SK-N-SH (cell line): Measurements from ENCODE around the gene EPHB4. TPM values are rescaled to one million over a fixed set of nuclear protein-coding genes. Genes with fewer than 3 reads are reported as not detected.

Experiments used
- CTCF ChIA-PET: fragments of 300-600, 350-600 bp; formaldehyde crosslinking; extraction: SDS; loops from one replicate; lab custom pipeline; 2021; lab: Yijun Ruan, JAX
- POLR2A ChIA-PET: fragments of 350-600 bp; sonication (Branson Sonifier 250); formaldehyde crosslinking; extraction: SDS; loops from one replicate; lab custom pipeline; 2020; ENCODE audit warnings: antibody characterized with exemption, inconsistent platforms; lab: Yijun Ruan, JAX
- DNase-seq: peaks from one replicate; pipeline ENCODE4 v3.0.0; 2012
- H2AFZ ChIP-seq: fragments of 200-600 bp; sonication (generic); 2 replicates; pipeline ENCODE4 v1.8.1; 2016; ENCODE audit warnings: antibody characterized with exemption, mild to moderate bottlenecking, low read depth
- H3F3A ChIP-seq: fragments of 200-600 bp; sonication (generic); replicated peaks from 2 replicates; pipeline ENCODE3; 2016; ENCODE audit warnings: antibody characterized with exemption, mild to moderate bottlenecking; ENCODE audit not compliant: insufficient read depth
- H3K27ac ChIP-seq, 2 experiments: fragments of 200-500 bp in 1 of 2; fragments of 200-600 bp in 1 of 2; sonication (Bioruptor generic) in 1 of 2; sonication (generic), shearing (Covaris generic) in 1 of 2; 2 replicates each; pipeline versions ENCODE4 v1.5.1 to v1.6.1; 2014 to 2016; ENCODE audit warnings: low read depth in 2 of 2, inconsistent platforms in 1 of 2, low read length in 1 of 2, mild to moderate bottlenecking in 1 of 2, mixed read lengths in 1 of 2
- H3K27me3 ChIP-seq: fragments of 200-600 bp; sonication (generic), shearing (Covaris generic); 2 replicates; pipeline ENCODE4 v1.6.1; 2016; ENCODE audit warnings: mixed run types; ENCODE audit not compliant: insufficient read depth
- H3K36me3 ChIP-seq, 2 experiments: fragments of 200-500 bp in 1 of 2; fragments of 200-600 bp in 1 of 2; sonication (Bioruptor generic) in 1 of 2; sonication (generic) in 1 of 2; replicated peaks in 1 of 2; 2 replicates each; pipeline versions ENCODE3 to v1.5.1; 2014 to 2016; ENCODE audit warnings: low read length in 1 of 2, mild to moderate bottlenecking in 1 of 2; ENCODE audit not compliant: insufficient read depth in 2 of 2, control insufficient read depth in 1 of 2
- H3K4me1 ChIP-seq, 2 experiments: fragments of 200-500 bp in 1 of 2; fragments of 200-600 bp in 1 of 2; sonication (Bioruptor generic) in 1 of 2; sonication (generic), shearing (Covaris generic) in 1 of 2; 2 replicates each; pipeline versions ENCODE4 v1.5.1 to v1.6.1; 2014 to 2016; ENCODE audit warnings: low read depth in 1 of 2, low read length in 1 of 2, mixed run types in 1 of 2; ENCODE audit not compliant: insufficient read depth in 2 of 2, control insufficient read depth in 1 of 2
- H3K4me2 ChIP-seq: fragments of 200-600 bp; sonication (generic), shearing (Covaris generic); 2 replicates; pipeline ENCODE4 v1.6.1; 2017; ENCODE audit warnings: mixed run types
- H3K4me3 ChIP-seq, 2 experiments: fragments of 200-500 bp in 1 of 2; fragments of 200-600 bp in 1 of 2; sonication (Bioruptor generic) in 1 of 2; sonication (generic), shearing (Covaris generic) in 1 of 2; 2 replicates each; pipeline versions ENCODE4 v1.5.1 to v1.8.1; 2014 to 2016; ENCODE audit warnings: low read depth in 2 of 2, inconsistent platforms in 1 of 2, low read length in 1 of 2, mild to moderate bottlenecking in 1 of 2, mixed read lengths in 1 of 2, moderate library complexity in 1 of 2
- H3K79me2 ChIP-seq: fragments of 200-600 bp; sonication (generic); 2 replicates; pipeline ENCODE4 v1.8.1; 2017; ENCODE audit warnings: mild to moderate bottlenecking; ENCODE audit not compliant: insufficient read depth
- H3K9ac ChIP-seq: fragments of 200-600 bp; sonication (generic); 2 replicates; pipeline ENCODE4 v1.6.1; 2017; ENCODE audit warnings: mixed run types
- H3K9me2 ChIP-seq: fragments of 200-600 bp; sonication (generic); 2 replicates; pipeline ENCODE4 v1.6.1; 2017; ENCODE audit warnings: mixed run types
- H3K9me3 ChIP-seq: fragments of 200-600 bp; sonication (generic); 2 replicates; pipeline ENCODE4 v1.6.1; 2017; ENCODE audit warnings: mixed run types, mild to moderate bottlenecking, moderate library complexity
- H4K20me1 ChIP-seq: fragments of 200-600 bp; sonication (generic); 2 replicates; pipeline ENCODE4 v1.6.1; 2017; ENCODE audit warnings: mild to moderate bottlenecking, mixed run types; ENCODE audit not compliant: insufficient read depth
- CHD2 ChIP-seq: fragments of 150-350 bp; IDR thresholded peaks from 2 replicates; pipeline ENCODE4 v1.6.1; 2018; ENCODE audit warnings: low read length; ENCODE audit not compliant: partially characterized antibody
- ELF1 ChIP-seq: IDR thresholded peaks from 2 replicates; pipeline ENCODE4 v1.4.0; 2012
- FOSL2 ChIP-seq: IDR thresholded peaks from 2 replicates; pipeline ENCODE4 v1.4.0; 2012; ENCODE audit warnings: low read depth, mild to moderate bottlenecking, moderate library complexity, borderline replicate concordance
- FOXM1 ChIP-seq: IDR thresholded peaks from 2 replicates; pipeline ENCODE4 v1.4.0; 2012; ENCODE audit warnings: low read depth, mild to moderate bottlenecking
- GATA2 ChIP-seq: sonication (generic); formaldehyde crosslinking; IDR thresholded peaks from 2 replicates; pipeline ENCODE4 v1.5.0; 2020; ENCODE audit warnings: mild to moderate bottlenecking, missing genetic modification reagents
- JUND ChIP-seq: IDR thresholded peaks from 2 replicates; pipeline ENCODE4 v1.4.0; 2012
- MEF2A ChIP-seq: IDR thresholded peaks from 2 replicates; pipeline ENCODE4 v1.4.0; 2012; ENCODE audit warnings: low read depth, borderline replicate concordance
- MXI1 ChIP-seq: IDR thresholded peaks from 2 replicates; pipeline ENCODE4 v1.6.1; 2012; ENCODE audit warnings: mild to moderate bottlenecking, low read depth, low read length, improper control_type of control experiment
- RCOR1 ChIP-seq: fragments of 150-350 bp; IDR thresholded peaks from 2 replicates; pipeline ENCODE4 v1.6.1; 2017; ENCODE audit warnings: antibody characterized with exemption, low read length
- SIN3A ChIP-seq: IDR thresholded peaks from 2 replicates; pipeline ENCODE4 v1.6.1; 2012; ENCODE audit warnings: low read depth, mild to moderate bottlenecking, low read length, moderate library complexity, borderline replicate concordance
- SMC3 ChIP-seq: IDR thresholded peaks from 2 replicates; pipeline ENCODE4 v1.6.1; 2012; ENCODE audit warnings: low read depth, low read length, improper control_type of control experiment
- TCF12 ChIP-seq: IDR thresholded peaks from 2 replicates; pipeline ENCODE4 v1.4.0; 2012
- WGBS: methylation state at CpG from one replicate; pipeline ENCODE4 v1.1.6; 2017; ENCODE audit warnings: low lambda C conversion rate; 5-methylcytosine and 5-hydroxymethylcytosine counted together
- polyA plus RNA-seq, 3 experiments: library from polyadenylated mRNA; depleted of rRNA; stranded (reverse); fragments of >200 nt; gene quantifications; 2 replicates each; pipeline ENCODE4 v1.2.3, GENCODE V29; 2012
- TF ChIP-seq, protein P1 (sequence below): IDR thresholded peaks from 2 replicates; pipeline ENCODE4 v1.6.1; 2012; ENCODE audit warnings: mild to moderate bottlenecking, low read depth, low read length, moderate library complexity
- TF ChIP-seq, protein P2 (sequence below): fragments of 150-350 bp; IDR thresholded peaks from 2 replicates; pipeline ENCODE4 v1.6.1; 2017; ENCODE audit warnings: antibody characterized with exemption, low read length, low read depth, borderline replicate concordance
- TF ChIP-seq, protein P3 (sequence below): IDR thresholded peaks from 2 replicates; pipeline ENCODE4 v1.4.0; 2012; ENCODE audit warnings: low read depth, borderline replicate concordance
- TF ChIP-seq, protein P4 (sequence below): fragments of 150-350 bp; IDR thresholded peaks from 2 replicates; pipeline ENCODE4 v1.6.1; 2016; ENCODE audit warnings: mild to moderate bottlenecking, low read depth, low read length
- TF ChIP-seq, protein P5 (sequence below): IDR thresholded peaks from 2 replicates; pipeline ENCODE4 v1.4.0; 2012; ENCODE audit warnings: low read depth
- TF ChIP-seq, protein P6 (sequence below): IDR thresholded peaks from 2 replicates; pipeline ENCODE4 v1.4.0; 2012; ENCODE audit warnings: low read depth, borderline replicate concordance

The EPHB4 gene
- polyA plus RNA-seq, 1 of the 3 experiments (the other 2 are of a cell fraction): 64.4 TPM

DNA sequence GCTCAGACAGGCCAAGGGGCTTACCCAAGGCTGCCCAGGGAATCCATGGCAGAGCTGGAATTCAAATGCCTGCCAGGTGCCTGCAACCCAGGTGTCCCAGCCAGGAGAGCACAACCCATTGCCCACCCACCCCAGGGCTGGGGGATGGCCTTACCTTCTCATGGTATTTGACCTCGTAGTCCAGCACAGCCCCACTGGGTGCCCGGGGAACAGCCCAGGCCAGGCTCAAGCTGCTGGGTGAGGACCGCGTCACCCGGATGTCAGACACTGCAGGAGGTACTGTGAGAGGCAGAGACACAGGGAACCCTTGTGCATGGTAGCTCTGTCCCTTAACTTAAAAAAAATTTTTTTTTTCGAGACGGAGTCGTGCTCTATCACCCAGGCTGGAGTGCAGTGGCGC is 9.0 kb downstream of the EPHB4 start:
- no peaks in the 10 kb centered on the region for H3K4me1 ChIP-seq
- peak; percentile 36 for DNase-seq
- POLR2A ChIA-PET: no interaction called here
- H3K4me2 ChIP-seq: no peak overlapping the region
- H3F3A ChIP-seq: no peaks in the 10 kb centered on the region
- no peak overlapping the region for H2AFZ ChIP-seq
- no peaks in the 10 kb centered on the region for H3K9me2 ChIP-seq
- H3K4me3 ChIP-seq: no peak overlapping the region
- H3K9me3 ChIP-seq: no peaks in the 10 kb centered on the region
- H4K20me1 ChIP-seq: no peaks in the 10 kb centered on the region
- TF ChIP-seq GATA2 (CRISPR knock-in tag) (no peak), TCF12 (no peak), SMC3 (no peak), MEF2A (no peak), FOSL2 (no peak), CHD2 (no peak), FOXM1 (no peak), MXI1 (no peak), SIN3A (no peak), RCOR1 (no peak), ELF1 (no peak), JUND (no peak)
- TF ChIP-seq, protein P1, sequence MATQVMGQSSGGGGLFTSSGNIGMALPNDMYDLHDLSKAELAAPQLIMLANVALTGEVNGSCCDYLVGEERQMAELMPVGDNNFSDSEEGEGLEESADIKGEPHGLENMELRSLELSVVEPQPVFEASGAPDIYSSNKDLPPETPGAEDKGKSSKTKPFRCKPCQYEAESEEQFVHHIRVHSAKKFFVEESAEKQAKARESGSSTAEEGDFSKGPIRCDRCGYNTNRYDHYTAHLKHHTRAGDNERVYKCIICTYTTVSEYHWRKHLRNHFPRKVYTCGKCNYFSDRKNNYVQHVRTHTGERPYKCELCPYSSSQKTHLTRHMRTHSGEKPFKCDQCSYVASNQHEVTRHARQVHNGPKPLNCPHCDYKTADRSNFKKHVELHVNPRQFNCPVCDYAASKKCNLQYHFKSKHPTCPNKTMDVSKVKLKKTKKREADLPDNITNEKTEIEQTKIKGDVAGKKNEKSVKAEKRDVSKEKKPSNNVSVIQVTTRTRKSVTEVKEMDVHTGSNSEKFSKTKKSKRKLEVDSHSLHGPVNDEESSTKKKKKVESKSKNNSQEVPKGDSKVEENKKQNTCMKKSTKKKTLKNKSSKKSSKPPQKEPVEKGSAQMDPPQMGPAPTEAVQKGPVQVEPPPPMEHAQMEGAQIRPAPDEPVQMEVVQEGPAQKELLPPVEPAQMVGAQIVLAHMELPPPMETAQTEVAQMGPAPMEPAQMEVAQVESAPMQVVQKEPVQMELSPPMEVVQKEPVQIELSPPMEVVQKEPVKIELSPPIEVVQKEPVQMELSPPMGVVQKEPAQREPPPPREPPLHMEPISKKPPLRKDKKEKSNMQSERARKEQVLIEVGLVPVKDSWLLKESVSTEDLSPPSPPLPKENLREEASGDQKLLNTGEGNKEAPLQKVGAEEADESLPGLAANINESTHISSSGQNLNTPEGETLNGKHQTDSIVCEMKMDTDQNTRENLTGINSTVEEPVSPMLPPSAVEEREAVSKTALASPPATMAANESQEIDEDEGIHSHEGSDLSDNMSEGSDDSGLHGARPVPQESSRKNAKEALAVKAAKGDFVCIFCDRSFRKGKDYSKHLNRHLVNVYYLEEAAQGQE: no peak
- TF ChIP-seq, protein P2, sequence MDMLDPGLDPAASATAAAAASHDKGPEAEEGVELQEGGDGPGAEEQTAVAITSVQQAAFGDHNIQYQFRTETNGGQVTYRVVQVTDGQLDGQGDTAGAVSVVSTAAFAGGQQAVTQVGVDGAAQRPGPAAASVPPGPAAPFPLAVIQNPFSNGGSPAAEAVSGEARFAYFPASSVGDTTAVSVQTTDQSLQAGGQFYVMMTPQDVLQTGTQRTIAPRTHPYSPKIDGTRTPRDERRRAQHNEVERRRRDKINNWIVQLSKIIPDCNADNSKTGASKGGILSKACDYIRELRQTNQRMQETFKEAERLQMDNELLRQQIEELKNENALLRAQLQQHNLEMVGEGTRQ: no peak
- TF ChIP-seq, protein P3, sequence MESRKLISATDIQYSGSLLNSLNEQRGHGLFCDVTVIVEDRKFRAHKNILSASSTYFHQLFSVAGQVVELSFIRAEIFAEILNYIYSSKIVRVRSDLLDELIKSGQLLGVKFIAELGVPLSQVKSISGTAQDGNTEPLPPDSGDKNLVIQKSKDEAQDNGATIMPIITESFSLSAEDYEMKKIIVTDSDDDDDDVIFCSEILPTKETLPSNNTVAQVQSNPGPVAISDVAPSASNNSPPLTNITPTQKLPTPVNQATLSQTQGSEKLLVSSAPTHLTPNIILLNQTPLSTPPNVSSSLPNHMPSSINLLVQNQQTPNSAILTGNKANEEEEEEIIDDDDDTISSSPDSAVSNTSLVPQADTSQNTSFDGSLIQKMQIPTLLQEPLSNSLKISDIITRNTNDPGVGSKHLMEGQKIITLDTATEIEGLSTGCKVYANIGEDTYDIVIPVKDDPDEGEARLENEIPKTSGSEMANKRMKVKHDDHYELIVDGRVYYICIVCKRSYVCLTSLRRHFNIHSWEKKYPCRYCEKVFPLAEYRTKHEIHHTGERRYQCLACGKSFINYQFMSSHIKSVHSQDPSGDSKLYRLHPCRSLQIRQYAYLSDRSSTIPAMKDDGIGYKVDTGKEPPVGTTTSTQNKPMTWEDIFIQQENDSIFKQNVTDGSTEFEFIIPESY: no peak
- TF ChIP-seq, protein P4, sequence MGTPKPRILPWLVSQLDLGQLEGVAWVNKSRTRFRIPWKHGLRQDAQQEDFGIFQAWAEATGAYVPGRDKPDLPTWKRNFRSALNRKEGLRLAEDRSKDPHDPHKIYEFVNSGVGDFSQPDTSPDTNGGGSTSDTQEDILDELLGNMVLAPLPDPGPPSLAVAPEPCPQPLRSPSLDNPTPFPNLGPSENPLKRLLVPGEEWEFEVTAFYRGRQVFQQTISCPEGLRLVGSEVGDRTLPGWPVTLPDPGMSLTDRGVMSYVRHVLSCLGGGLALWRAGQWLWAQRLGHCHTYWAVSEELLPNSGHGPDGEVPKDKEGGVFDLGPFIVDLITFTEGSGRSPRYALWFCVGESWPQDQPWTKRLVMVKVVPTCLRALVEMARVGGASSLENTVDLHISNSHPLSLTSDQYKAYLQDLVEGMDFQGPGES: no peak
- TF ChIP-seq, protein P5, sequence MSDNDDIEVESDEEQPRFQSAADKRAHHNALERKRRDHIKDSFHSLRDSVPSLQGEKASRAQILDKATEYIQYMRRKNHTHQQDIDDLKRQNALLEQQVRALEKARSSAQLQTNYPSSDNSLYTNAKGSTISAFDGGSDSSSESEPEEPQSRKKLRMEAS: no peak
- TF ChIP-seq, protein P6, sequence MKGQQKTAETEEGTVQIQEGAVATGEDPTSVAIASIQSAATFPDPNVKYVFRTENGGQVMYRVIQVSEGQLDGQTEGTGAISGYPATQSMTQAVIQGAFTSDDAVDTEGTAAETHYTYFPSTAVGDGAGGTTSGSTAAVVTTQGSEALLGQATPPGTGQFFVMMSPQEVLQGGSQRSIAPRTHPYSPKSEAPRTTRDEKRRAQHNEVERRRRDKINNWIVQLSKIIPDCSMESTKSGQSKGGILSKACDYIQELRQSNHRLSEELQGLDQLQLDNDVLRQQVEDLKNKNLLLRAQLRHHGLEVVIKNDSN: no peak
- no peak overlapping the region for H3K27ac ChIP-seq
- H3K79me2 ChIP-seq: no peaks in the 10 kb centered on the region
- no peak overlapping the region for H3K9ac ChIP-seq
- peaks cover 20 to 62% of the 10 kb centered on the region in 2 experiments for H3K36me3 ChIP-seq
- 98% methylated on average over 8 of the region's 9 CpGs for WGBS
- no peaks in the 10 kb centered on the region for H3K27me3 ChIP-seq
- CTCF ChIA-PET: interaction anchor here (0.6 to 11.8 kb wide), 7 partner anchors 9 to 113 kb away, joined by 3 to 84 read pairs (median 4); partner anchors contain the start of genes EPHB4, POP7 and SLC12A9
